ENCODE data around the gene SYNPO2.
"Not testable (repeated sequence)": the region's sequence is repeated elsewhere in the genome, so short reads cannot be mapped to it uniquely, and the experiment has no call there.

Gene SYNPO2

DNA sequence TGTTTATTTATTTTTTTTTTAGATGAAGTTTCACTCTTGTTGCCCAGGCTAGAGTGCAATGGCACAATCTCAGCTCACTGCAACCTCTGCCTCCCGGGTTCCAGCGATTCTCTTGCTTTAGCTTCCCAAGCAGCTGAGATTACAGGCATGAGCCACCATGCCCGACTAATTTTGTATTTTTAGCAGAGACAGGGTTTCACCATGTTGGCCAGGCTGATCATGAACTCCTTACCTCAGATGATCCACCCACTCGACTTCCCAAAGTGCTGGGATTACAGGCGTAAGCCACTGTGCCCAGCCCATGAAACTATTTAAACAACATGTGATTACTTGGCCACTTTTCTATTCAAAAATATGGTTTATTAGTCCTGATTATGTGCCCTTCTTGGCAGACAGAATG, 158.4 kb downstream of the SYNPO2 start:
- not testable (repeated sequence) for H3K4ac ChIP-seq (ENCODE audit: low read depth in 1 of 2, low read length in 2 of 2); H3K4me3 ChIP-seq (ENCODE audit: insufficient read depth in 1 of 2, low read depth in 1 of 2, low read length in 2 of 2); H3K4me2 ChIP-seq (ENCODE audit: low read length, poor library complexity, severe bottlenecking); H3K14ac ChIP-seq (ENCODE audit: low read length in 2 of 2); H4K8ac ChIP-seq (ENCODE audit: low read length); H3K27ac ChIP-seq (ENCODE audit: low read length, poor library complexity, severe bottlenecking); H2BK12ac ChIP-seq (ENCODE audit: low read length in 2 of 2); H2AFZ ChIP-seq (ENCODE audit: low read depth, low read length); H2BK120ac ChIP-seq (ENCODE audit: low read depth, low read length); H3K18ac ChIP-seq (ENCODE audit: low read depth in 1 of 2, low read length in 2 of 2); H3K4me1 ChIP-seq (ENCODE audit: control insufficient read depth, insufficient read depth, low read depth, low read length); H2BK15ac ChIP-seq (ENCODE audit: low read depth, poor library complexity, severe bottlenecking); H3K79me1 ChIP-seq (replicated peaks; ENCODE audit: low read length, poor library complexity, severe bottlenecking); H2BK5ac ChIP-seq (ENCODE audit: low read depth, low read length, poor library complexity, severe bottlenecking); H3K9me3 ChIP-seq (ENCODE audit: control insufficient read depth, low read length); H2AK5ac ChIP-seq (ENCODE audit: low read length, severe bottlenecking); H3K23ac ChIP-seq (ENCODE audit: low read length in 2 of 2); H3K36me3 ChIP-seq (ENCODE audit: control insufficient read depth in 1 of 2, insufficient read depth in 2 of 2, low read depth in 1 of 2, low read length in 2 of 2); H3K9ac ChIP-seq (ENCODE audit: low read length); H3K27me3 ChIP-seq (ENCODE audit: control insufficient read depth in 1 of 2, insufficient read depth in 1 of 2, low read length in 2 of 2); H4K91ac ChIP-seq (ENCODE audit: low read length); DNase-seq
- WGBS, result 97% methylated on average over 5 of the region's 5 CpGs

DNA sequence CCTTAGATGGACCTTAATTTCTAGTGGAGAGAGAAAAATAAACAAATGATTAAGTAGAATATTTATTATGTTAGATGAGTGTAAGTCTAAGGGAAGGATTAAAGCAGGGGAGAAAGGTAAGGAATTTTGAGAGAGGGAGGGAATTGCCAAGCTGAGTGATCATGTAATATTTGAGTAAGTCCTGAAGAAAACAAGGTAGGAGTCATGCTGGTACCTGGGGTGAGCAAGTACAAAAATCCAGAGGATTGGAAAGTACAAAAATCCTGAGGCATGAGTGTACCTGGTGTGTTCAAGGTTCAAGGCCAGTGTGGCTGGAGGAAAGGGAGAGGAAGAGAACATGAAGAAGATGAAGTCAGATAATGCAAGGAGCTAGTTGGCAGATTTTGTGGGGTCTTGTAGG, 159.8 kb downstream of the SYNPO2 start:
- Histone ChIP-seq H2BK120ac (ENCODE audit: low read depth, low read length) (no peak overlapping the region), H3K4me3 (ENCODE audit: insufficient read depth in 1 of 2, low read depth in 1 of 2, low read length in 2 of 2) (no peak overlapping the region), H3K14ac (ENCODE audit: low read length in 2 of 2) (no peak overlapping the region), H4K91ac (ENCODE audit: low read length) (no peak overlapping the region), H3K36me3 (ENCODE audit: control insufficient read depth in 1 of 2, insufficient read depth in 2 of 2, low read depth in 1 of 2, low read length in 2 of 2) (no peaks in the 10 kb centered on the region), H3K4ac (ENCODE audit: low read depth in 1 of 2, low read length in 2 of 2) (no peak overlapping the region), H2AK5ac (ENCODE audit: low read length, severe bottlenecking) (no peak overlapping the region), H2AFZ (ENCODE audit: low read depth, low read length) (no peak overlapping the region), H3K27ac (ENCODE audit: low read length, poor library complexity, severe bottlenecking) (no peak overlapping the region), H3K9me3 (ENCODE audit: control insufficient read depth, low read length) (no peaks in the 10 kb centered on the region), H4K8ac (ENCODE audit: low read length) (no peak overlapping the region), H3K79me1 (replicated peaks; ENCODE audit: low read length, poor library complexity, severe bottlenecking) (no peaks in the 10 kb centered on the region), H3K18ac (ENCODE audit: low read depth in 1 of 2, low read length in 2 of 2) (no peak overlapping the region), H3K27me3 (ENCODE audit: control insufficient read depth in 1 of 2, insufficient read depth in 1 of 2, low read length in 2 of 2) (no peaks in the 10 kb centered on the region), H3K4me2 (ENCODE audit: low read length, poor library complexity, severe bottlenecking) (no peak overlapping the region), H3K9ac (ENCODE audit: low read length) (no peak overlapping the region), H2BK15ac (ENCODE audit: low read depth, poor library complexity, severe bottlenecking) (no peak overlapping the region), H3K23ac (ENCODE audit: low read length in 2 of 2) (no peak overlapping the region), H2BK5ac (ENCODE audit: low read depth, low read length, poor library complexity, severe bottlenecking) (no peak overlapping the region), H2BK12ac (ENCODE audit: low read length in 2 of 2) (no peak overlapping the region), H3K4me1 (ENCODE audit: control insufficient read depth, insufficient read depth, low read depth, low read length) (no peaks in the 10 kb centered on the region)
- DNase-seq, result no peak

DNA sequence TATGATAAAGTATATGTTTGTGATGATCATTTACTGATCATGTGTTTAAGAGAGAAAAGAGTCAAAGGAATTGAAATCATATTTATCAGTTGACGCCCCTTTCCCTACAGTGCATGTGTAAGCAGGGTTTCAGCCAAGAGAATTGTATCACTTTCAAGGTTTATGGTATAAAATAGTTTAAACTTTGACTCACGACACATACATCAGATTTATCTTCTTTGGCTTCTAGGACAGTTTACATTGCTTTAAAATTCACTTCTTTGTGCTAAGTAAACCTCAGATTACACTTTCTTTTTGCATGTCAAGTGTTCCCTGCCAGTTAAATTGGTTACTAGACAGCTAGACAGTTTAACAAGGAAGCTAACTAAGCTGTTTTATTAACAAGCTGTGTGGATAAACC, 160.7 kb downstream of the SYNPO2 start:
- Histone ChIP-seq H4K91ac (ENCODE audit: low read length) (no peak overlapping the region), H3K14ac (ENCODE audit: low read length in 2 of 2) (no peak overlapping the region), H3K9me3 (ENCODE audit: control insufficient read depth, low read length) (no peaks in the 10 kb centered on the region), H2BK12ac (ENCODE audit: low read length in 2 of 2) (no peak overlapping the region), H3K9ac (ENCODE audit: low read length) (no peak overlapping the region), H3K4me1 (ENCODE audit: control insufficient read depth, insufficient read depth, low read depth, low read length) (no peaks in the 10 kb centered on the region), H2BK120ac (ENCODE audit: low read depth, low read length) (no peak overlapping the region), H3K4me3 (ENCODE audit: insufficient read depth in 1 of 2, low read depth in 1 of 2, low read length in 2 of 2) (no peak overlapping the region), H3K4me2 (ENCODE audit: low read length, poor library complexity, severe bottlenecking) (no peak overlapping the region), H2BK5ac (ENCODE audit: low read depth, low read length, poor library complexity, severe bottlenecking) (no peak overlapping the region), H3K36me3 (ENCODE audit: control insufficient read depth in 1 of 2, insufficient read depth in 2 of 2, low read depth in 1 of 2, low read length in 2 of 2) (no peaks in the 10 kb centered on the region), H3K4ac (ENCODE audit: low read depth in 1 of 2, low read length in 2 of 2) (no peak overlapping the region), H2BK15ac (ENCODE audit: low read depth, poor library complexity, severe bottlenecking) (no peak overlapping the region), H3K27me3 (ENCODE audit: control insufficient read depth in 1 of 2, insufficient read depth in 1 of 2, low read length in 2 of 2) (no peaks in the 10 kb centered on the region), H3K23ac (ENCODE audit: low read length in 2 of 2) (no peak overlapping the region), H3K27ac (ENCODE audit: low read length, poor library complexity, severe bottlenecking) (no peak overlapping the region), H4K8ac (ENCODE audit: low read length) (no peak overlapping the region), H3K79me1 (replicated peaks; ENCODE audit: low read length, poor library complexity, severe bottlenecking) (no peaks in the 10 kb centered on the region), H2AFZ (ENCODE audit: low read depth, low read length) (no peak overlapping the region), H2AK5ac (ENCODE audit: low read length, severe bottlenecking) (no peak overlapping the region), H3K18ac (ENCODE audit: low read depth in 1 of 2, low read length in 2 of 2) (no peak overlapping the region)
- no peak for DNase-seq
- 100% methylated on average over 1 of the region's 2 CpGs for WGBS

DNA sequence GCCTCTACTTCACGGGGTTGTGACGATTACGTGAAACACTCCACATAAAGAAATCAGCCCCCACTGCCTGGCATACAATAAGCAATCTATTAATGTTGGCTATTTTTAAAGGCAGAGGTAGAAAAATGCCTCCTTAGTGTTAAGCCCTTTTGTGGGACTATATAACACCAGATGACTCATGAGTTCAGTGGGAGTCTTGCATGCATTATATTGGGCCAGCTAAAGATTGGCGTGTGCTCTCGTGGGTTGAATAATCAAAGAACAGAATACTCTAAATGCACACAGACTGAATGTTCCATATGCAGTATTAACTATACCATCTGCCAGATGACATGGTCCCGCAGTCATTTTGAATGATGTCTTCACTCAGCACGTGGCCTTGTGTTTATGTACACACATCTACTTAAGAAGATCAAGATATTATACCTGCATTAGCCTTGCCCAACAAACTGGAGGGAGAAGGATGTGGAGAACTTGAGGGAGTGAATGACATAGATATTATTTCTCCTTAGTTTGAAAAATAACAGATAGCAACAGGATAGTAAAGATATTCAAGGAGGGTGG, 162.0 kb downstream of the SYNPO2 start:
- Histone ChIP-seq H3K27ac (ENCODE audit: low read length, poor library complexity, severe bottlenecking) (no peak overlapping the region), H2AK5ac (ENCODE audit: low read length, severe bottlenecking) (no peak overlapping the region), H3K4me3 (ENCODE audit: insufficient read depth in 1 of 2, low read depth in 1 of 2, low read length in 2 of 2) (no peak overlapping the region), H2BK15ac (ENCODE audit: low read depth, poor library complexity, severe bottlenecking) (no peak overlapping the region), H2BK12ac (ENCODE audit: low read length in 2 of 2) (no peak overlapping the region), H3K4me1 (ENCODE audit: control insufficient read depth, insufficient read depth, low read depth, low read length) (no peaks in the 10 kb centered on the region), H2BK5ac (ENCODE audit: low read depth, low read length, poor library complexity, severe bottlenecking) (no peak overlapping the region), H4K91ac (ENCODE audit: low read length) (no peak overlapping the region), H3K36me3 (ENCODE audit: control insufficient read depth in 1 of 2, insufficient read depth in 2 of 2, low read depth in 1 of 2, low read length in 2 of 2) (no peaks in the 10 kb centered on the region), H3K4me2 (ENCODE audit: low read length, poor library complexity, severe bottlenecking) (no peak overlapping the region), H2AFZ (ENCODE audit: low read depth, low read length) (no peak overlapping the region), H3K18ac (ENCODE audit: low read depth in 1 of 2, low read length in 2 of 2) (no peak overlapping the region), H3K9me3 (ENCODE audit: control insufficient read depth, low read length) (no peaks in the 10 kb centered on the region), H3K79me1 (replicated peaks; ENCODE audit: low read length, poor library complexity, severe bottlenecking) (no peaks in the 10 kb centered on the region), H4K8ac (ENCODE audit: low read length) (no peak overlapping the region), H3K4ac (ENCODE audit: low read depth in 1 of 2, low read length in 2 of 2) (no peak overlapping the region), H3K14ac (ENCODE audit: low read length in 2 of 2) (no peak overlapping the region), H3K23ac (ENCODE audit: low read length in 2 of 2) (no peak overlapping the region), H3K9ac (ENCODE audit: low read length) (no peak overlapping the region), H3K27me3 (ENCODE audit: control insufficient read depth in 1 of 2, insufficient read depth in 1 of 2, low read length in 2 of 2) (no peaks in the 10 kb centered on the region), H2BK120ac (ENCODE audit: low read depth, low read length) (no peak overlapping the region)
- WGBS, result 97% methylated on average over 7 of the region's 7 CpGs
- DNase-seq, result no peak

All from mesenchymal stem cell (in vitro differentiated cells and primary cell).